SK-N-SH treated with all-trans-retinoic acid at 6 μM for 48 hours (cell line): ENCODE measurements around the gene BAK1.

Source experiments
- ATAC-seq: fragments of 200-7000 bp; cut with Tn5 transposase; 3 replicates; pipeline ENCODE4 v1.9.1; 2020; ENCODE audit warnings: mild to moderate bottlenecking, moderate library complexity
- BACH2 ChIP-seq: fragments of 250-450 bp; sonication (Bioruptor Pico); IDR thresholded peaks from 2 replicates; pipeline ENCODE4 v1.9.0; 2021; ENCODE audit warnings: mild to moderate bottlenecking, borderline replicate concordance
- CSDC2 ChIP-seq: fragments of 250-450 bp; sonication (Bioruptor Pico); IDR thresholded peaks from 2 replicates; pipeline ENCODE4 v1.5.0; 2020; ENCODE audit warnings: mild to moderate bottlenecking, moderate library complexity
- PPARA ChIP-seq: fragments of 250-450 bp; sonication (Bioruptor Pico); IDR thresholded peaks from 2 replicates; pipeline ENCODE4 v1.5.0; 2020; ENCODE audit warnings: mild to moderate bottlenecking, borderline replicate concordance
- RARB ChIP-seq: fragments of 250-450 bp; sonication (Bioruptor Pico); IDR thresholded peaks from 2 replicates; pipeline ENCODE4 v1.8.0; 2021; ENCODE audit warnings: mild to moderate bottlenecking, moderate library complexity
- TCF4 ChIP-seq: fragments of 250-450 bp; sonication (Bioruptor Pico); IDR thresholded peaks from 2 replicates; pipeline ENCODE4 v1.8.0; 2021; ENCODE audit warnings: mild to moderate bottlenecking, moderate library complexity, borderline replicate concordance
- ZC3H10 ChIP-seq: fragments of 250-450 bp; sonication (Bioruptor Pico); IDR thresholded peaks from 2 replicates; pipeline ENCODE4 v1.5.1; 2021; ENCODE audit warnings: mild to moderate bottlenecking, moderate library complexity
- ZFP3 ChIP-seq: fragments of 250-450 bp; sonication (Bioruptor Pico); IDR thresholded peaks from 2 replicates; pipeline ENCODE4 v1.5.0; 2020; ENCODE audit warnings: mild to moderate bottlenecking, moderate library complexity
- ZFP30 ChIP-seq: fragments of 450-650 bp; formaldehyde crosslinking; IDR thresholded peaks from 2 replicates; pipeline ENCODE4 v1.5.0; 2022; ENCODE audit warnings: mild to moderate bottlenecking, moderate library complexity
- ZNF8 ChIP-seq: fragments of 450-650 bp; formaldehyde crosslinking; IDR thresholded peaks from 2 replicates; pipeline ENCODE4 v1.5.0; 2020; ENCODE audit warnings: mild to moderate bottlenecking, moderate library complexity
- TF ChIP-seq, protein P1 (sequence below): fragments of 250-450 bp; sonication (Bioruptor Pico); IDR thresholded peaks from 2 replicates; pipeline ENCODE4 v1.8.0; 2020; ENCODE audit warnings: mild to moderate bottlenecking, moderate library complexity, borderline replicate concordance
- TF ChIP-seq, protein P2 (sequence below): fragments of 250-450 bp; sonication (Bioruptor Pico); IDR thresholded peaks from 2 replicates; pipeline ENCODE4 v1.5.1; 2020; ENCODE audit warnings: low read depth, mild to moderate bottlenecking, moderate library complexity
- TF ChIP-seq, protein P3 (sequence below): fragments of 250-450 bp; sonication (Bioruptor Pico); IDR thresholded peaks from 2 replicates; pipeline ENCODE4 v1.5.0; 2020; ENCODE audit warnings: mild to moderate bottlenecking, moderate library complexity
- TF ChIP-seq, protein P4 (sequence below): fragments of 250-450 bp; sonication (Bioruptor Pico); IDR thresholded peaks from 2 replicates; pipeline ENCODE4 v1.5.1; 2021; ENCODE audit warnings: mild to moderate bottlenecking, moderate library complexity

Gene BAK1

DNA sequence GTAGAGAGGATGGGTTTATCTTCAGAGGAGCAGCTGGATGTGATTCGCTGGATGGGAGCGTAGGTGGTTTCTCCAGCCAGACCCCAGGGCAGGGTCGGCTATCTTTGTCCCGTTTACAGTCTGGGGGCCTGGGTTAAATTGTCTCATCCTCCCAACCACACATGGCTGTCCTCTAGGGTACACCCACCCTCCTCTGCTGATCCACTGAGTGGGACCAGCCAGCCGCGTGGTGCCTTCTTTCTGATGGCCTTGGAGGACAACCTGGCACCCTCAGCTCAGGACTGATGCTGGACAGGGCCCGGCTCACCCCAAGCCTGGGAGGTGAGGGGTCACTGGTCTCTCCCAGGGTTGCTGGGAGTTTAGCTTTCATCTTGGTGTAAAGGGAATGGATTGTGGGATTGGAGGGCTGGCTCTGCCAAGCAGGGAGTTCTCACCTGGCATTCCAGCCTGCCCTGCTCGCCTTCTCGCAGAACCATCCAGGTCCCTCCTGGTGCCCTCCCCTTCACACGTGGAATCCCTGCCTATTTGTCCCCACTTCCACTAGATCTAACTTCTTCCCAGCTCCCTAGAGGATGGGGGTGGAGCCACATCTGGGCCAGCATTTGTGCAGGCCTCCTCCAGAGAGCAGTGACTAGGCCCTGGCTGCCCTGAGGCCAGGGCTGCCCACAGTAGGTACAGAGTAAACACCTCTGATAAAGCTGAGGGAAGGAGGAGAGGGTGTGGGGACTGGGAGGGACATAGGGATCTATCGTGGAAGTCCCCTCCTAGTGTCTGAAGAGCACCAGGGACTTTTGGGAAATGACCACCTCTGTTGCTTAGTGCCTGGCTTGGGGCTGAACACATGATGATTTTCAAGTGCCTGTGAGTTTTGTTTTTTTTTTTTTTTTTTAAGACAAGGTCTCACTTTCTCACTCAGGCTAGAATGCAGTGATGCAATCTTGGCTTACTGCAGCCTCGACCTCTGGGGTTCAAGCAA lies 42.7 kb upstream of the BAK1 start:
- TF ChIP-seq ZNF8 (no peak), RARB (CRISPR knock-in tag) (no peak), CSDC2 (CRISPR knock-in tag) (no peak), BACH2 (CRISPR knock-in tag) (no peak), ZC3H10 (CRISPR knock-in tag) (no peak), ZFP3 (no peak), TCF4 (CRISPR knock-in tag) (no peak)
- TF ChIP-seq, protein P1, sequence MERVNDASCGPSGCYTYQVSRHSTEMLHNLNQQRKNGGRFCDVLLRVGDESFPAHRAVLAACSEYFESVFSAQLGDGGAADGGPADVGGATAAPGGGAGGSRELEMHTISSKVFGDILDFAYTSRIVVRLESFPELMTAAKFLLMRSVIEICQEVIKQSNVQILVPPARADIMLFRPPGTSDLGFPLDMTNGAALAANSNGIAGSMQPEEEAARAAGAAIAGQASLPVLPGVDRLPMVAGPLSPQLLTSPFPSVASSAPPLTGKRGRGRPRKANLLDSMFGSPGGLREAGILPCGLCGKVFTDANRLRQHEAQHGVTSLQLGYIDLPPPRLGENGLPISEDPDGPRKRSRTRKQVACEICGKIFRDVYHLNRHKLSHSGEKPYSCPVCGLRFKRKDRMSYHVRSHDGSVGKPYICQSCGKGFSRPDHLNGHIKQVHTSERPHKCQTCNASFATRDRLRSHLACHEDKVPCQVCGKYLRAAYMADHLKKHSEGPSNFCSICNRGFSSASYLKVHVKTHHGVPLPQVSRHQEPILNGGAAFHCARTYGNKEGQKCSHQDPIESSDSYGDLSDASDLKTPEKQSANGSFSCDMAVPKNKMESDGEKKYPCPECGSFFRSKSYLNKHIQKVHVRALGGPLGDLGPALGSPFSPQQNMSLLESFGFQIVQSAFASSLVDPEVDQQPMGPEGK = no peak
- TF ChIP-seq, protein P2, sequence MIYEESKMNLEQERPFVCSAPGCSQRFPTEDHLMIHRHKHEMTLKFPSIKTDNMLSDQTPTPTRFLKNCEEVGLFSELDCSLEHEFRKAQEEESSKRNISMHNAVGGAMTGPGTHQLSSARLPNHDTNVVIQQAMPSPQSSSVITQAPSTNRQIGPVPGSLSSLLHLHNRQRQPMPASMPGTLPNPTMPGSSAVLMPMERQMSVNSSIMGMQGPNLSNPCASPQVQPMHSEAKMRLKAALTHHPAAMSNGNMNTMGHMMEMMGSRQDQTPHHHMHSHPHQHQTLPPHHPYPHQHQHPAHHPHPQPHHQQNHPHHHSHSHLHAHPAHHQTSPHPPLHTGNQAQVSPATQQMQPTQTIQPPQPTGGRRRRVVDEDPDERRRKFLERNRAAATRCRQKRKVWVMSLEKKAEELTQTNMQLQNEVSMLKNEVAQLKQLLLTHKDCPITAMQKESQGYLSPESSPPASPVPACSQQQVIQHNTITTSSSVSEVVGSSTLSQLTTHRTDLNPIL (CRISPR knock-in tag) = no peak
- TF ChIP-seq, protein P3, sequence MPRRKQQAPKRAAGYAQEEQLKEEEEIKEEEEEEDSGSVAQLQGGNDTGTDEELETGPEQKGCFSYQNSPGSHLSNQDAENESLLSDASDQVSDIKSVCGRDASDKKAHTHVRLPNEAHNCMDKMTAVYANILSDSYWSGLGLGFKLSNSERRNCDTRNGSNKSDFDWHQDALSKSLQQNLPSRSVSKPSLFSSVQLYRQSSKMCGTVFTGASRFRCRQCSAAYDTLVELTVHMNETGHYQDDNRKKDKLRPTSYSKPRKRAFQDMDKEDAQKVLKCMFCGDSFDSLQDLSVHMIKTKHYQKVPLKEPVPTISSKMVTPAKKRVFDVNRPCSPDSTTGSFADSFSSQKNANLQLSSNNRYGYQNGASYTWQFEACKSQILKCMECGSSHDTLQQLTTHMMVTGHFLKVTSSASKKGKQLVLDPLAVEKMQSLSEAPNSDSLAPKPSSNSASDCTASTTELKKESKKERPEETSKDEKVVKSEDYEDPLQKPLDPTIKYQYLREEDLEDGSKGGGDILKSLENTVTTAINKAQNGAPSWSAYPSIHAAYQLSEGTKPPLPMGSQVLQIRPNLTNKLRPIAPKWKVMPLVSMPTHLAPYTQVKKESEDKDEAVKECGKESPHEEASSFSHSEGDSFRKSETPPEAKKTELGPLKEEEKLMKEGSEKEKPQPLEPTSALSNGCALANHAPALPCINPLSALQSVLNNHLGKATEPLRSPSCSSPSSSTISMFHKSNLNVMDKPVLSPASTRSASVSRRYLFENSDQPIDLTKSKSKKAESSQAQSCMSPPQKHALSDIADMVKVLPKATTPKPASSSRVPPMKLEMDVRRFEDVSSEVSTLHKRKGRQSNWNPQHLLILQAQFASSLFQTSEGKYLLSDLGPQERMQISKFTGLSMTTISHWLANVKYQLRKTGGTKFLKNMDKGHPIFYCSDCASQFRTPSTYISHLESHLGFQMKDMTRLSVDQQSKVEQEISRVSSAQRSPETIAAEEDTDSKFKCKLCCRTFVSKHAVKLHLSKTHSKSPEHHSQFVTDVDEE (CRISPR knock-in tag) = no peak
- TF ChIP-seq, protein P4, sequence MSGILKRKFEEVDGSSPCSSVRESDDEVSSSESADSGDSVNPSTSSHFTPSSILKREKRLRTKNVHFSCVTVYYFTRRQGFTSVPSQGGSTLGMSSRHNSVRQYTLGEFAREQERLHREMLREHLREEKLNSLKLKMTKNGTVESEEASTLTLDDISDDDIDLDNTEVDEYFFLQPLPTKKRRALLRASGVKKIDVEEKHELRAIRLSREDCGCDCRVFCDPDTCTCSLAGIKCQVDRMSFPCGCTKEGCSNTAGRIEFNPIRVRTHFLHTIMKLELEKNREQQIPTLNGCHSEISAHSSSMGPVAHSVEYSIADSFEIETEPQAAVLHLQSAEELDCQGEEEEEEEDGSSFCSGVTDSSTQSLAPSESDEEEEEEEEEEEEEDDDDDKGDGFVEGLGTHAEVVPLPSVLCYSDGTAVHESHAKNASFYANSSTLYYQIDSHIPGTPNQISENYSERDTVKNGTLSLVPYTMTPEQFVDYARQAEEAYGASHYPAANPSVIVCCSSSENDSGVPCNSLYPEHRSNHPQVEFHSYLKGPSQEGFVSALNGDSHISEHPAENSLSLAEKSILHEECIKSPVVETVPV (CRISPR knock-in tag) = no peak
- no peak for ATAC-seq

DNA sequence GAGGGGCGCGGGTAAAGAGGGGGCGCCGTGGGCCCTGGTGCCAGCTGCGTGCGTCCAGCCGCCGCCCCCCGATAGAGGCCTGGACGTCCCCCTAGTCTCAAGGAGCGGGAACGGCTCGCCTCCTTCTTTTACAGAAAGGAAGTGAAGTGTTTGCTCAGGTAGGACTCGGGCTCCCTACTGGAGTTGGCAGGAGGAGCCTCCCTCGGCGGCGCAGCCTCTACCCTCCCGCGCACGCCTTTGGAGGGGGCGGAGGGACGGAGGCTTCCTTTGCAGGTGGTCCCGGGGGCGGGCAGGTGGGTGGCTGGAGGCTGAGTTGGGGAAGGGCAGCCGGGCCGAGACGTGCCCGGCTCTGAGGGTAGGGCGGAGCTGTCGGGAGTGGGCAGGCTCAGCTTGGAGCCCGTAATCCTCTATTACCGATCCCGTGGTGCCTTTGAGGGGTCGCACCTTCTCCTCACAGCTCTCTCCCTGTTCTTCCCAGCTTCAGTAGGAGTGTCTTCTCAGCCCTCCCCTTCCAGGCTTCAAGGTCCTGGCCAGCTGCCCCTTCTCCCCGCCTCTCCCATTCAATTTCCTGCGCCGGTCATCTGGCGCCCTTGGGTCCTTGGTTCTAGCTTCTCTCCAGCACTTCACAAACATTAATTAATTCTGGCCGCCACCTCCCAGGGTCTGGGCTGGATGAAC lies 41.8 kb upstream of the BAK1 start:
- no peak for ATAC-seq
- TF ChIP-seq, protein P3 (CRISPR knock-in tag) = no peak
- TF ChIP-seq PPARA (CRISPR knock-in tag) (no peak), BACH2 (CRISPR knock-in tag) (no peak), ZFP30 (CRISPR knock-in tag) (no peak)
- TF ChIP-seq, protein P4 (CRISPR knock-in tag) = no peak
